Esophagus mucosa (tissue), 1 donor: Measurements from ENCODE around the gene ITGA2. TPM values are rescaled to one million over a fixed set of nuclear protein-coding genes. Genes with fewer than 3 reads are reported as not detected.
A peak's percentile ranks its signal among the peaks of the same experiment; 100 is the strongest.

ENCODE experiments used
- ATAC-seq: fragments of 200-7000 bp; cut with Tn5 transposase; one replicate; pipeline ENCODE4 v1.9.1; 2020
- total RNA-seq: library from RNA; stranded (reverse); gene quantifications from one replicate; pipeline ENCODE4 v1.2.4, GENCODE V29; 2023
- donor health status: DM: yes; HTN: yes; CAD: no.

Gene ITGA2
- total RNA-seq, 1 donor from 2014 or later, result 31.3 TPM

- peak; percentile 38 for ATAC-seq
These were observed 28.7 kb downstream of the ITGA2 start for GRCh38 chr5:53017794-53018391.

- no peak for ATAC-seq
These were observed 30.2 kb downstream of the ITGA2 start for GRCh38 chr5:53019320-53019719.

- no peak for ATAC-seq
These were observed 33.9 kb downstream of the ITGA2 start for GRCh38 chr5:53022930-53023511.

- peak; percentile 61 for ATAC-seq
These were observed 34.8 kb downstream of the ITGA2 start for GRCh38 chr5:53023969-53024368.

- ATAC-seq, result no peak
These were observed 35.4 kb downstream of the ITGA2 start for GRCh38 chr5:53024535-53024934.

GRCh38 chr5:53025487-53025886, 36.3 kb downstream of the ITGA2 start:
- no peak for ATAC-seq

- ATAC-seq, result peak; percentile 69
These were observed 38.8 kb downstream of the ITGA2 start for GRCh38 chr5:53027913-53028312.

- peak; percentile 61 for ATAC-seq
These were observed 40.5 kb downstream of the ITGA2 start for GRCh38 chr5:53029608-53030007.

- peak; percentile 59 for ATAC-seq
These were observed 41.7 kb downstream of the ITGA2 start for GRCh38 chr5:53030893-53031292.

GRCh38 chr5:53031695-53032096, 42.5 kb downstream of the ITGA2 start:
- peak; percentile 4 for ATAC-seq

GRCh38 chr5:53032188-53032587, 43.0 kb downstream of the ITGA2 start:
- ATAC-seq, result no peak

- no peak for ATAC-seq
These were observed 45.7 kb downstream of the ITGA2 start for GRCh38 chr5:53034832-53035231.

GRCh38 chr5:53035868-53036381, 46.8 kb downstream of the ITGA2 start:
- peak; percentile 75 for ATAC-seq

- peak; percentile 83 for ATAC-seq
These were observed 48.1 kb downstream of the ITGA2 start for GRCh38 chr5:53037141-53037859.

- peak; percentile 84 for ATAC-seq
These were observed 49.2 kb downstream of the ITGA2 start for GRCh38 chr5:53038196-53038847.

GRCh38 chr5:53039855-53040254, 50.7 kb downstream of the ITGA2 start:
- no peak for ATAC-seq

- ATAC-seq, result no peak
These were observed 52.0 kb downstream of the ITGA2 start for GRCh38 chr5:53041071-53041692.

GRCh38 chr5:53041740-53042139, 52.6 kb downstream of the ITGA2 start:
- no peak for ATAC-seq

- no peak for ATAC-seq
These were observed 56.1 kb downstream of the ITGA2 start for GRCh38 chr5:53045263-53045662.

GRCh38 chr5:53048248-53048647, 59.1 kb downstream of the ITGA2 start:
- no peak for ATAC-seq

GRCh38 chr5:53052499-53052898, 63.3 kb downstream of the ITGA2 start:
- no peak for ATAC-seq

GRCh38 chr5:53053364-53053763, 64.2 kb downstream of the ITGA2 start:
- no peak for ATAC-seq

- ATAC-seq, result no peak
These were observed 66.2 kb downstream of the ITGA2 start for GRCh38 chr5:53055365-53055764.
